ENCODE data around the gene POU2AF3. TPM values are rescaled to one million over a fixed set of nuclear protein-coding genes. Genes with fewer than 3 reads are reported as not detected.

The POU2AF3 gene
- total RNA-seq, 1 experiment from 2014 or later: not detected

- peaks cover 6% of the 10 kb centered on the region; the same call in 1 of the 2 replicates for H3K27me3 ChIP-seq (ENCODE audit: insufficient read depth, low read length)
- intact Hi-C loops (cut with micrococcal nuclease): no loop called here
- POLR2A ChIA-PET: no interaction called here
- H4K20me1 ChIP-seq (ENCODE audit: insufficient read depth): no peaks in the 10 kb centered on the region
- RAD21 ChIA-PET (ENCODE audit: low non-redundant PET in 1 of 2, low total read pairs in 2 of 2, uncharacterized antibody in 2 of 2, unreplicated experiment in 2 of 2): no interaction called here
- DNase-seq (ENCODE audit: low read depth, low spot score): no peak
- H3K9me2 ChIP-seq (ENCODE audit: insufficient read depth): no peaks in the 10 kb centered on the region; the same call in 1 of the 2 replicates
- H2AFZ ChIP-seq (ENCODE audit: low read depth, low read length, poor library complexity, severe bottlenecking): no peak overlapping the region
- no peak overlapping the region for H3K27ac ChIP-seq (ENCODE audit: low read depth, low read length)
- no peak for ATAC-seq
- H3K4me1 ChIP-seq (ENCODE audit: control insufficient read depth in 1 of 2, insufficient read depth in 2 of 2, low read length in 2 of 2): no peaks in the 10 kb centered on the region
- BruUV-seq (replicated peaks): no TSS peak
- H3K4me3 ChIP-seq (replicated peaks in 1 of 2; ENCODE audit: low read depth in 1 of 2, low read length in 2 of 2): no peak overlapping the region
- no peaks in the 10 kb centered on the region for H3K9me3 ChIP-seq (ENCODE audit: control insufficient read depth in 1 of 2, insufficient read depth in 1 of 2, low read depth in 1 of 2, low read length in 2 of 2)
- CTCF ChIA-PET: no interaction called here
- no peak overlapping the region for H3K9ac ChIP-seq (ENCODE audit: low read length)
- TF ChIP-seq RAD21 (IDR thresholded peaks at IDR 0.05; ENCODE audit: low read depth) (no peak), CBX3 (IDR thresholded peaks at IDR 0.05; ENCODE audit: low read depth) (no peak), JUND (IDR thresholded peaks at IDR 0.05) (no peak), CTCF (IDR thresholded peaks at IDR 0.05 in 2 of 3, conservative IDR thresholded peaks at IDR 0.05 in 1 of 3; ENCODE audit: borderline replicate concordance in 1 of 3, insufficient read depth in 1 of 3, low read depth in 2 of 3, low read length in 2 of 3) (no peak), EZH2 (IDR thresholded peaks at IDR 0.05) (no peak), ELF1 (IDR thresholded peaks at IDR 0.05; ENCODE audit: borderline replicate concordance, low read depth) (no peak), EZH2phosphoT487 (IDR thresholded peaks at IDR 0.05; ENCODE audit: borderline replicate concordance) (no peak), SIN3A (IDR thresholded peaks at IDR 0.05; ENCODE audit: low read depth) (no peak), FOSL1 (IDR thresholded peaks at IDR 0.05; ENCODE audit: low read depth) (no peak), SP1 (IDR thresholded peaks at IDR 0.05; ENCODE audit: low read depth) (no peak), SRF (IDR thresholded peaks at IDR 0.05; ENCODE audit: low read depth) (no peak), ZFX (IDR thresholded peaks at IDR 0.05) (no peak), CEBPB (IDR thresholded peaks at IDR 0.05; ENCODE audit: low read depth) (no peak), POLR2AphosphoS5 (IDR thresholded peaks at IDR 0.05; ENCODE audit: low read depth, low read length) (no peak), ZNF274 (IDR thresholded peaks at IDR 0.05; ENCODE audit: low read depth, low read length) (no peak), POLR2A (IDR thresholded peaks at IDR 0.05; ENCODE audit: borderline replicate concordance, extremely low read depth, insufficient read depth, insufficient read length) (no peak)
- TF ChIP-seq, protein P1, sequence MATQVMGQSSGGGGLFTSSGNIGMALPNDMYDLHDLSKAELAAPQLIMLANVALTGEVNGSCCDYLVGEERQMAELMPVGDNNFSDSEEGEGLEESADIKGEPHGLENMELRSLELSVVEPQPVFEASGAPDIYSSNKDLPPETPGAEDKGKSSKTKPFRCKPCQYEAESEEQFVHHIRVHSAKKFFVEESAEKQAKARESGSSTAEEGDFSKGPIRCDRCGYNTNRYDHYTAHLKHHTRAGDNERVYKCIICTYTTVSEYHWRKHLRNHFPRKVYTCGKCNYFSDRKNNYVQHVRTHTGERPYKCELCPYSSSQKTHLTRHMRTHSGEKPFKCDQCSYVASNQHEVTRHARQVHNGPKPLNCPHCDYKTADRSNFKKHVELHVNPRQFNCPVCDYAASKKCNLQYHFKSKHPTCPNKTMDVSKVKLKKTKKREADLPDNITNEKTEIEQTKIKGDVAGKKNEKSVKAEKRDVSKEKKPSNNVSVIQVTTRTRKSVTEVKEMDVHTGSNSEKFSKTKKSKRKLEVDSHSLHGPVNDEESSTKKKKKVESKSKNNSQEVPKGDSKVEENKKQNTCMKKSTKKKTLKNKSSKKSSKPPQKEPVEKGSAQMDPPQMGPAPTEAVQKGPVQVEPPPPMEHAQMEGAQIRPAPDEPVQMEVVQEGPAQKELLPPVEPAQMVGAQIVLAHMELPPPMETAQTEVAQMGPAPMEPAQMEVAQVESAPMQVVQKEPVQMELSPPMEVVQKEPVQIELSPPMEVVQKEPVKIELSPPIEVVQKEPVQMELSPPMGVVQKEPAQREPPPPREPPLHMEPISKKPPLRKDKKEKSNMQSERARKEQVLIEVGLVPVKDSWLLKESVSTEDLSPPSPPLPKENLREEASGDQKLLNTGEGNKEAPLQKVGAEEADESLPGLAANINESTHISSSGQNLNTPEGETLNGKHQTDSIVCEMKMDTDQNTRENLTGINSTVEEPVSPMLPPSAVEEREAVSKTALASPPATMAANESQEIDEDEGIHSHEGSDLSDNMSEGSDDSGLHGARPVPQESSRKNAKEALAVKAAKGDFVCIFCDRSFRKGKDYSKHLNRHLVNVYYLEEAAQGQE (IDR thresholded peaks at IDR 0.05; ENCODE audit: low read depth): no peak
- TF ChIP-seq, protein P2, sequence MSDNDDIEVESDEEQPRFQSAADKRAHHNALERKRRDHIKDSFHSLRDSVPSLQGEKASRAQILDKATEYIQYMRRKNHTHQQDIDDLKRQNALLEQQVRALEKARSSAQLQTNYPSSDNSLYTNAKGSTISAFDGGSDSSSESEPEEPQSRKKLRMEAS (IDR thresholded peaks at IDR 0.05): no peak
- TF ChIP-seq, protein P3, sequence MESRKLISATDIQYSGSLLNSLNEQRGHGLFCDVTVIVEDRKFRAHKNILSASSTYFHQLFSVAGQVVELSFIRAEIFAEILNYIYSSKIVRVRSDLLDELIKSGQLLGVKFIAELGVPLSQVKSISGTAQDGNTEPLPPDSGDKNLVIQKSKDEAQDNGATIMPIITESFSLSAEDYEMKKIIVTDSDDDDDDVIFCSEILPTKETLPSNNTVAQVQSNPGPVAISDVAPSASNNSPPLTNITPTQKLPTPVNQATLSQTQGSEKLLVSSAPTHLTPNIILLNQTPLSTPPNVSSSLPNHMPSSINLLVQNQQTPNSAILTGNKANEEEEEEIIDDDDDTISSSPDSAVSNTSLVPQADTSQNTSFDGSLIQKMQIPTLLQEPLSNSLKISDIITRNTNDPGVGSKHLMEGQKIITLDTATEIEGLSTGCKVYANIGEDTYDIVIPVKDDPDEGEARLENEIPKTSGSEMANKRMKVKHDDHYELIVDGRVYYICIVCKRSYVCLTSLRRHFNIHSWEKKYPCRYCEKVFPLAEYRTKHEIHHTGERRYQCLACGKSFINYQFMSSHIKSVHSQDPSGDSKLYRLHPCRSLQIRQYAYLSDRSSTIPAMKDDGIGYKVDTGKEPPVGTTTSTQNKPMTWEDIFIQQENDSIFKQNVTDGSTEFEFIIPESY (IDR thresholded peaks at IDR 0.05; ENCODE audit: extremely low read depth, insufficient replicate concordance, low read length): no peak
- TF ChIP-seq, protein P4, sequence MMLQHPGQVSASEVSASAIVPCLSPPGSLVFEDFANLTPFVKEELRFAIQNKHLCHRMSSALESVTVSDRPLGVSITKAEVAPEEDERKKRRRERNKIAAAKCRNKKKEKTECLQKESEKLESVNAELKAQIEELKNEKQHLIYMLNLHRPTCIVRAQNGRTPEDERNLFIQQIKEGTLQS (IDR thresholded peaks at IDR 0.05): no peak
- H3K79me2 ChIP-seq (ENCODE audit: insufficient read depth, low read length): no peaks in the 10 kb centered on the region
- no peaks in the 10 kb centered on the region for H3K36me3 ChIP-seq (ENCODE audit: control insufficient read depth in 1 of 2, insufficient read depth in 2 of 2, low read length in 2 of 2)
- no peak overlapping the region for H3K4me2 ChIP-seq (ENCODE audit: low read length)
These were observed 38.4 kb downstream of the POU2AF3 start for GRCh38 chr11:111336582-111337256.

Data from HCT116 (cell line).